ENCODE data around the gene HES1.

Gene HES1

GRCh38 chr3:194139071-194139813 lies 3.3 kb downstream of the HES1 start:
- Histone ChIP-seq H3K36me3 (ENCODE audit: control insufficient read depth, insufficient read depth, low read length) (no peaks in the 10 kb centered on the region), H2AFZ (no peak overlapping the region), H3K4me3 (ENCODE audit: low read depth, low read length) (peak overlapping the region; percentile 99), H3K9me3 (ENCODE audit: control insufficient read depth, low read length) (no peaks in the 10 kb centered on the region), H3K79me2 (peaks cover 14% of the 10 kb centered on the region), H3K27ac (peak overlapping the region; percentile 99), H3K9ac (peak overlapping the region; percentile 23), H3K27me3 (ENCODE audit: control insufficient read depth, insufficient read depth, low read length) (no peaks in the 10 kb centered on the region), H3K4me1 (peaks cover 45% of the 10 kb centered on the region), H3K4me2 (ENCODE audit: low read length) (peak overlapping the region; percentile 93)
- TF ChIP-seq CTCF (IDR thresholded peaks at IDR 0.05), result no peak

GRCh38 chr3:194139814-194140391 lies 4.0 kb downstream of the HES1 start:
- Histone ChIP-seq H3K4me3 (ENCODE audit: low read depth, low read length) (peak overlapping the region; percentile 99), H2AFZ (no peak overlapping the region), H3K79me2 (peaks cover 14% of the 10 kb centered on the region), H3K36me3 (ENCODE audit: control insufficient read depth, insufficient read depth, low read length) (no peaks in the 10 kb centered on the region), H3K4me1 (peaks cover 45% of the 10 kb centered on the region), H3K4me2 (ENCODE audit: low read length) (peak overlapping the region; percentile 93), H3K9ac (no peak overlapping the region), H3K9me3 (ENCODE audit: control insufficient read depth, low read length) (no peaks in the 10 kb centered on the region), H3K27me3 (ENCODE audit: control insufficient read depth, insufficient read depth, low read length) (no peaks in the 10 kb centered on the region), H3K27ac (peak overlapping the region; percentile 99)
- no peak for TF ChIP-seq CTCF (IDR thresholded peaks at IDR 0.05)

- Histone ChIP-seq H3K4me3 (ENCODE audit: low read depth, low read length) (peak overlapping the region; percentile 46), H3K36me3 (ENCODE audit: control insufficient read depth, insufficient read depth, low read length) (no peaks in the 10 kb centered on the region), H3K9me3 (ENCODE audit: control insufficient read depth, low read length) (no peaks in the 10 kb centered on the region), H3K79me2 (peaks cover 14% of the 10 kb centered on the region), H2AFZ (peak overlapping the region; percentile 31), H3K9ac (peak overlapping the region; percentile 79), H3K27ac (peak overlapping the region; percentile 99), H3K4me2 (ENCODE audit: low read length) (peak overlapping the region; percentile 93), H3K4me1 (peaks cover 45% of the 10 kb centered on the region), H3K27me3 (ENCODE audit: control insufficient read depth, insufficient read depth, low read length) (no peaks in the 10 kb centered on the region)
- TF ChIP-seq CTCF (IDR thresholded peaks at IDR 0.05), result no peak
These were observed 4.8 kb downstream of the HES1 start for GRCh38 chr3:194140520-194141414.

GRCh38 chr3:194141415-194142155 lies 5.6 kb downstream of the HES1 start:
- Histone ChIP-seq H3K9ac (peak overlapping the region; percentile 79), H2AFZ (peak overlapping the region; percentile 69), H3K4me1 (peaks cover 45% of the 10 kb centered on the region), H3K27me3 (ENCODE audit: control insufficient read depth, insufficient read depth, low read length) (no peaks in the 10 kb centered on the region), H3K4me2 (ENCODE audit: low read length) (peak overlapping the region; percentile 65), H3K36me3 (ENCODE audit: control insufficient read depth, insufficient read depth, low read length) (no peaks in the 10 kb centered on the region), H3K79me2 (peaks cover 9% of the 10 kb centered on the region), H3K27ac (peak overlapping the region; percentile 99), H3K4me3 (ENCODE audit: low read depth, low read length) (peak overlapping the region; percentile 49), H3K9me3 (ENCODE audit: control insufficient read depth, low read length) (no peaks in the 10 kb centered on the region)
- peak; percentile 36 for TF ChIP-seq CTCF (IDR thresholded peaks at IDR 0.05)
